ENCODE results near the gene HERPUD2.

DNA sequence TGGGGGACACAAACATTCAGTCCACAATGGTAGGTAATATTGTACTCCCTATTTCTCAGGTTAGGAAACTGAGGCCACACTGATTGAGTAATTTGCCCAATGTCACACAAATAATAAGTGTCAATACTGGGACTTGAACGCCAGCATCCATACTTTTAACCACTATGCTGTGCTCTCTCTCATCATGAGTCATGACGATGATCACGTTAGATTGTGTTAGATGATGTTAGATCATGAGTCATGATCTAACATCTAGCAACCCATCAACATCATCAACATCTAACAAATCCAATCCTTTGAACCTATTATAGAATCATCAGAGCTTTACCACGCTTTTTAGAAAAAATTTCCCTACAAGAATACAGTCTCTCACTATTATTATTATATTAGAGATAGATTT is 28.1 kb upstream of the HERPUD2 start:
- TF ChIP-seq SMC3 (IDR thresholded peaks at IDR 0.05; ENCODE audit: low read depth, low read length) = no peak
- TF ChIP-seq CTCF (conservative IDR thresholded peaks at IDR 0.05; ENCODE audit: low read depth, low read length) = no peak
- no peak for TF ChIP-seq CHD1 (IDR thresholded peaks at IDR 0.05; ENCODE audit: low read depth, low read length)
